GM19328 (cell line): ENCODE measurements around the gene ZNF609.

ENCODE experiments used
- ATAC-seq: cut with Tn5 transposase; IDR thresholded peaks from one replicate; pipeline ENCODE4 v1.9.1; 2021; ENCODE audit warnings: mild to moderate bottlenecking, moderate library complexity; ENCODE audit not compliant: unreplicated experiment

The ZNF609 gene

GRCh38 chr15:64535460-64536243, 75.3 kb downstream of the ZNF609 start:
- ATAC-seq, result no peak

GRCh38 chr15:64536244-64536836, 76.0 kb downstream of the ZNF609 start:
- no peak for ATAC-seq

GRCh38 chr15:64542091-64542490, 81.7 kb downstream of the ZNF609 start:
- no peak for ATAC-seq

GRCh38 chr15:64544450-64544849, 84.1 kb downstream of the ZNF609 start:
- ATAC-seq, result no peak

GRCh38 chr15:64547275-64547674, 86.9 kb downstream of the ZNF609 start:
- ATAC-seq, result no peak

GRCh38 chr15:64548235-64548634, 87.9 kb downstream of the ZNF609 start:
- ATAC-seq, result no peak

- no peak for ATAC-seq
These were observed 89.5 kb downstream of the ZNF609 start for GRCh38 chr15:64549860-64550259.

- ATAC-seq, result no peak
These were observed 92.0 kb downstream of the ZNF609 start for GRCh38 chr15:64552281-64552948.

- ATAC-seq, result no peak
These were observed 98.2 kb downstream of the ZNF609 start for GRCh38 chr15:64558460-64559179.

- no peak for ATAC-seq
These were observed 98.9 kb downstream of the ZNF609 start for GRCh38 chr15:64559243-64559642.

GRCh38 chr15:64560501-64560900, 100.1 kb downstream of the ZNF609 start:
- ATAC-seq, result no peak

GRCh38 chr15:64560998-64561397, 100.6 kb downstream of the ZNF609 start:
- ATAC-seq, result no peak

- no peak for ATAC-seq
These were observed 101.7 kb downstream of the ZNF609 start for GRCh38 chr15:64562003-64562640.

GRCh38 chr15:64566102-64566501, 105.7 kb downstream of the ZNF609 start:
- no peak for ATAC-seq

GRCh38 chr15:64566629-64567427, 106.5 kb downstream of the ZNF609 start:
- ATAC-seq, result no peak

GRCh38 chr15:64568765-64569164, 108.4 kb downstream of the ZNF609 start:
- no peak for ATAC-seq

GRCh38 chr15:64571857-64572291, 111.5 kb downstream of the ZNF609 start:
- ATAC-seq, result peak; percentile 67

- ATAC-seq, result no peak
These were observed 112.5 kb downstream of the ZNF609 start for GRCh38 chr15:64572856-64573255.

- ATAC-seq, result no peak
These were observed 114.1 kb downstream of the ZNF609 start for GRCh38 chr15:64574301-64575017.
